GM21619 (cell line): Measurements from ENCODE around the gene RSPH1.

Source experiments
- ATAC-seq: cut with Tn5 transposase; IDR thresholded peaks from one replicate; pipeline ENCODE4 v1.9.1; 2021; ENCODE audit not compliant: unreplicated experiment

RSPH1 gene

DNA sequence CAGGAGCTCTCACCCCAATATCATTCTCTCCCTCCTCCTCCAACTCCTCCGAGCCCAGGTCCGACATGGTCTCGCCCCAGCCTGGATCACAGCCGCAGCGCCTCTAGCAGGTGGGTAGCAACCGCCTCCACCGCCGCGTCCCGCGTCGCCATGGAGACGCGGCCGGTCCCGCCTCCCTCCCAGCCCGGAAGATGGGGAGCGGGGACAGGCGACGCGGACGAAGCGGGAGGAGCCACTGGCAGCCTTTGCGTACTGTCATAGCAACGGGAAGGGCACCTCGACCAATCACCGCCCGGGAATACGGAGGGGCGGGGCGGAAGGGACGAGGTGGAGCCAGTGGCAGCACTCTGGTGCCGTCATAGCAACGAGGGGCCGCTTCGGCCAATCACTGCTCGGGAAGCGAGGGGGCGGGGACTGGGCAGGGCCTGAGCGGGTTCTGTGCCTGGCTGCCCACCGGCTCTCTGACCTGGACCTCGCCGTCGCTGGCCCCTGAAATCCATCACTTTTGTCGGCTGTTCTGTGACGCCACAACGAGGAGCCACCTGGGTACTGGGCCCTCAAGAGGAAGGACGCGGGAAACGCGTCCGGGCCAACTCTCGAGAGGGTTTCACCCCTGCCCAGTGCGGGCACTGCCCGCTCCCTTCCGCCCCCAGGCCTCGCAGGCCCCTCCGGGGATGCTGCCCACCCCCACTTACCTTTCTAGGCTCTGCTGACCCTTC lies at the start of gene RSPH1:
TSS of gene RSPH1 (minus strand) at position 105 of the 719 bp plus-strand sequence. CDS start at position 67, 38 bp downstream.
- ATAC-seq, result peak; percentile 97

DNA sequence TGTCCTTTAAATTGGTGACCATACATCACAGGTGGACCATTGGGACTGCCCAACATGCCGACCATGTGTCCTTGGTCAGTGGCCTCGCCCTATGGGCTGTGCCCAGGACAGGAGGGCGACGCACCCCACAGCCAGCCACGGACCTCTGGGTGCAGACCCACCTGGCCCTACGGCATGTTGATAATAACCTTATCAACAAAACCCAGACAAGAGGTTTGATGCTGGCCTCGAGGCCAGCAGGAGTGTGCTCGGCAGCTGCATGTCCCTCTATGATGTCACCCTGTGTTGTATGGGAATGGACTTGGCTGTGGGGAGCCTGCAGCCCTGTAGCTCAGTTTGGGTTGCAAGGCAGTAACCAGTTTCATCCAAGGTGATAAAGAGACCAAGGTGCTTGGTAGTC lies 49.7 kb upstream of the RSPH1 start:
- ATAC-seq, result no peak

DNA sequence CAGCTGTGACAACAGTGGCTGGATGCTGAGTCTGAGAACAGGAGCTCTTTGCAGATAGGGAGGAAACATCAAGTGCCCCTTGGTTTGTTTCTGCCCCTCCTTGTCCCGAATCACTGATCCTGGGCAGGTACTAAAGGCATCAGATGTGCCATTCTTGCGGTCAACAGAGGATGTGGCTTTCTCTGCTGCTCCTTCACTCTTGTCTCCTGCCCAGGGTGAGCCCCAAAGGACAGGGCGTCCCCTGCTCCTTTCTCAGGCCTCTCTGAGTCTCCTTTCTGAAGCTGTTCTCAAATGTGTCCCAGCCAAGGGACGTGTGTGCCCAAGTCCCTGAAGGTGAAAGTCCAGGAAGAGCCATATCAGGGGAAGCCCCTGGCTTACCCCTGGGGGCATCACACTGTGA lies 49.3 kb upstream of the RSPH1 start:
- no peak for ATAC-seq

GRCh38 chr21:42544544-42544943 lies 48.5 kb upstream of the RSPH1 start:
- ATAC-seq, result no peak

DNA sequence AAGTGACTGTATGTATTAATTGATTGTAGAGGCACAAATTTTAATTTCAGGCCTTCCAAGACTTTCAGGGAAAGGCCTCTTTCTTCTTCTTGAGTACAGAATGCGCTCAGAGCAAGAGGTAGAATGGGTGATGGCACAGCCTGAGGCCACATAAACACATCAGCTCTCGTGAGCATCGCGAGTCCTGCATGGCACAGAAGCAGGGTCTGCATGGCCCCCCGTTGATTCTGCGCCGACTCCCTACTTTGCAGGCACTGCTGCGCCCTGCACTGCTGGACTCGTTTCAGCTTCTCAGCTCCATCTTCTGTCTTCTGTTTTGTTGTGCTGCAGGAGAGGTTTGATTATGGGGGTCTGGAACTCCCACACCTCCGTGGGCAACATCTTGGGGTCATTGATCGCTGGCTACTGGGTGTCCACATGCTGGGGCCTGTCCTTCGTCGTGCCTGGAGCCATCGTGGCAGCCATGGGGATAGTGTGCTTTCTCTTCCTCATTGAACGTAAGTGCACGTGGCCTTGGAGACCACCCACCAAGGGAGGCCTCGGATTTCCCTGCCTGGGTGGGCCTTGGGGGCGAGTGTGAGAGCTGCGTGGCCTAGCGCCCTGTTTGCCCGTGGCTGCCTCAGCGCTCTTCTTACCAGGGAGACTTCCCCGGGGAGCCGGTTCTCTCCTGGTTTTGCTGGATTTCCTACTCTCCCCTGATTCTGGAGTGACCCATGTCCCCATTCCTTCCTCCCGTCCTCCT lies 47.3 kb upstream of the RSPH1 start:
- no peak for ATAC-seq

- no peak for ATAC-seq
Measured at GRCh38 chr21:42542596-42542995, 46.6 kb upstream of the RSPH1 start.

- ATAC-seq, result no peak
Measured at GRCh38 chr21:42542196-42542595, 46.2 kb upstream of the RSPH1 start.

DNA sequence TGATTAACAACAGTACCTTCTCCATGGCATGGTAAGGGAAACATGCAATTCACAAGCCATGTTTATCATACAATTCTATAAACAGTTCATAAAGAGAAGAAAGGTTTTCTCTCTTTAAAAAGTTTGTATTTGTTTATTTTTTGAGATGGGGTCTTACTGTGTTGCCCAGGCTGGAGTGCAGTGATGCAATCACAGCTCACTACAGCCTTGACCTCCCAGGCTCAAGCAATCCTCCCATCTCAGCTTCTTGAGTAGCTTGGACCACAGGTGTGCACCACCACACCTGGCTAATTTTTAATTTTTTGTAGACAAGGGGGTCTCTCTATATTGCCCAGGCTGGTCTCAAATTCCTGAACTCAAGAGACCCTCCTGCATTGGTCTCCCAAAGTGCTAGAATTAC lies 45.6 kb upstream of the RSPH1 start:
- no peak for ATAC-seq

GRCh38 chr21:42541174-42541573 lies 45.1 kb upstream of the RSPH1 start:
- ATAC-seq, result no peak

- ATAC-seq, result no peak
Measured at GRCh38 chr21:42540396-42540795, 44.4 kb upstream of the RSPH1 start.

- no peak for ATAC-seq
Measured at GRCh38 chr21:42539931-42540343, 43.9 kb upstream of the RSPH1 start.

- ATAC-seq, result no peak
Measured at GRCh38 chr21:42539342-42539741, 43.3 kb upstream of the RSPH1 start.

DNA sequence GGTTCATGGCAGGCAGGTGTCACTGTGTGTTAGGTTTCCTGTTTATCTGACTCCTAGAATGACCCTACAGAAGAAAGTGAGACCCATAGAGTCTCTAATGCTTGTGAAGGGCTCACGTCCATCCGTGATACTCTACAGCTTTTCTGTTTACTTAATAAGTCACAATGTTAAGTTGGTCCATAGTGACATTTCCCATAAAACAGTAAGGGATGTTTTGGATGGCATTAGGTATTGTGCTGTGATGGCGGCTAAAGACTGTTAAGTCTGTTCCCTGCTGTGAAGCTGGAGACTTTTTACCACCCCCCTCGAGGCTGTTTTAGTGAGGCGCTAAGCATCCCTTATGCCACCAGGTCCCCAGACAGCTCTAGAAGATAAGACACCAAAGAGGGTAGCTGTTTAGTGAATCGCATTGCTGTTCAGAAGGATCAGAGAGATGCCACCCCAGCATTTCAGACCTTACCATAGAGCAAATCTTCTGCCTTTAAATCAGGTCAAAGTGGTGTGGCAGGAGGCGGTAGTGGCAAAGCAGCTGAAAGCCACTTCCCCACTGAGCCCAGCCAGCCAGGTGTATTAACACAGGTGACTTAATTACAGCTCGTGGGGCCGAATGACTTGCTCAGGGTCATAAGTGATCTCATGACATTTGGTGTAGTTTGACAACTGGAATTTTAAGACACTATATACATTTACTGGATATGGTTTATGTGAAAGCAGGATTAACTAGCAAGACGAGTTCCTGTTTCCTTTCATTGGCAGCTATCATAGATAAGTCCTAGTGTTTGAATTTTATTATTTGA lies 42.7 kb upstream of the RSPH1 start:
- no peak for ATAC-seq

- ATAC-seq, result no peak
Measured at GRCh38 chr21:42537106-42537742, 41.2 kb upstream of the RSPH1 start.

DNA sequence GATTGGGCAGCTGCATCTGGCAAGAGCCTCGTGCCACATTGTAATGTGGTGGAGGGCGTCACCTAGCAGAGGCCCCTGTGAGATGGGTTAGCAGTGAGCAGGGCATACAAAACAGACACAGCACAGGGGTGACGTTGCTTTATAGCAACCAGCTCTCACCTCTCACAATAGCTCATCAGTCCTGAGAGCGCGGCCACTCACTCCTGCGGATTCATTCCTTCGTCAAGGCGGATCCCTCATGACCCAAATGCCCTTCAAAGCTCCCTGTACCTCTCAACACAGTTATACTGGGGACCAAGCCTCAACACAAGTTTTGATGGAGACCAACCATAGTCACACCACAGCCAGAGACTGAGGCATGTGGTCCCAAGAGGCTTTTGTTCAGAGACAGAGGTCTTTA lies 40.6 kb upstream of the RSPH1 start:
- no peak for ATAC-seq

- ATAC-seq, result peak; percentile 50
Measured at GRCh38 chr21:42535602-42536171, 39.7 kb upstream of the RSPH1 start.

GRCh38 chr21:42534421-42535378 lies 38.7 kb upstream of the RSPH1 start:
- peak; percentile 43 for ATAC-seq

- no peak for ATAC-seq
Measured at GRCh38 chr21:42533963-42534355, 37.9 kb upstream of the RSPH1 start.

GRCh38 chr21:42533306-42533962 lies 37.4 kb upstream of the RSPH1 start:
- ATAC-seq, result no peak
